GM18867 (cell line): Measurements from ENCODE around the gene TMEM72.

Source experiments
- ATAC-seq: cut with Tn5 transposase; IDR thresholded peaks from one replicate; pipeline ENCODE4 v1.9.1; 2021; ENCODE audit warnings: mild to moderate bottlenecking, moderate library complexity; ENCODE audit not compliant: unreplicated experiment

The TMEM72 gene

GRCh38 chr10:44917848-44918247 is 6.7 kb downstream of the TMEM72 start:
- no peak for ATAC-seq

GRCh38 chr10:44920252-44920651 is 9.1 kb downstream of the TMEM72 start:
- no peak for ATAC-seq

- no peak for ATAC-seq
Observed at GRCh38 chr10:44921061-44921460, 9.9 kb downstream of the TMEM72 start.

- ATAC-seq = no peak
Observed at GRCh38 chr10:44921506-44921905, 10.4 kb downstream of the TMEM72 start.

GRCh38 chr10:44922021-44922420 is 10.9 kb downstream of the TMEM72 start:
- no peak for ATAC-seq

GRCh38 chr10:44922796-44923545 is 11.8 kb downstream of the TMEM72 start:
- ATAC-seq = no peak

GRCh38 chr10:44923611-44924010 is 12.5 kb downstream of the TMEM72 start:
- ATAC-seq = no peak

- ATAC-seq = no peak
Observed at GRCh38 chr10:44924261-44925040, 13.3 kb downstream of the TMEM72 start.

- ATAC-seq = no peak
Observed at GRCh38 chr10:44925224-44925623, 14.1 kb downstream of the TMEM72 start.

GRCh38 chr10:44925811-44926750 is 14.9 kb downstream of the TMEM72 start:
- ATAC-seq = no peak

- ATAC-seq = no peak
Observed at GRCh38 chr10:44926751-44927351, 15.7 kb downstream of the TMEM72 start.

- ATAC-seq = no peak
Observed at GRCh38 chr10:44927352-44927751, 16.2 kb downstream of the TMEM72 start.

- no peak for ATAC-seq
Observed at GRCh38 chr10:44928462-44928861, 17.3 kb downstream of the TMEM72 start.

GRCh38 chr10:44929356-44930255 is 18.5 kb downstream of the TMEM72 start:
- ATAC-seq = no peak

- no peak for ATAC-seq
Observed at GRCh38 chr10:44930904-44931620, 19.9 kb downstream of the TMEM72 start.

- no peak for ATAC-seq
Observed at GRCh38 chr10:44931621-44932516, 20.7 kb downstream of the TMEM72 start.

GRCh38 chr10:44932517-44933450 is 21.6 kb downstream of the TMEM72 start:
- ATAC-seq = peak; percentile 95
